GM18505 (cell line): ENCODE results near the gene MYO1C.
A peak's percentile ranks its signal among the peaks of the same experiment; 100 is the strongest.

Experiments
- ATAC-seq: cut with Tn5 transposase; IDR thresholded peaks from one replicate; pipeline ENCODE4 v1.9.1; 2021; ENCODE audit not compliant: unreplicated experiment
- POLR2A ChIP-seq: IDR thresholded peaks from 4 replicates; pipeline ENCODE4 v1.6.1; 2011; ENCODE audit warnings: borderline replicate concordance; ENCODE audit not compliant: insufficient read depth, insufficient read length; ENCODE audit errors: extremely low read depth

MYO1C gene

GRCh38 chr17:1486802-1487695, 5.4 kb downstream of the MYO1C start:
- peak; percentile 51 for TF ChIP-seq POLR2A
- ATAC-seq = no peak

GRCh38 chr17:1485423-1486376, 6.8 kb downstream of the MYO1C start:
- peak; percentile 38 for TF ChIP-seq POLR2A
- peak; percentile 39 for ATAC-seq

- ATAC-seq = peak; percentile 27
- peak; percentile 30 for TF ChIP-seq POLR2A
Measured at GRCh38 chr17:1484676-1485422, 7.6 kb downstream of the MYO1C start.

GRCh38 chr17:1484060-1484535, 8.4 kb downstream of the MYO1C start:
- ATAC-seq = no peak
- no peak for TF ChIP-seq POLR2A

GRCh38 chr17:1482680-1483079, 9.8 kb downstream of the MYO1C start:
- no peak for TF ChIP-seq POLR2A
- no peak for ATAC-seq

- no peak for TF ChIP-seq POLR2A
- ATAC-seq = no peak
Measured at GRCh38 chr17:1481736-1482135, 10.8 kb downstream of the MYO1C start.

- TF ChIP-seq POLR2A = no peak
- ATAC-seq = no peak
Measured at GRCh38 chr17:1480747-1481465, 11.6 kb downstream of the MYO1C start.

- ATAC-seq = no peak
- no peak for TF ChIP-seq POLR2A
Measured at GRCh38 chr17:1478418-1478817, 14.1 kb downstream of the MYO1C start.

- TF ChIP-seq POLR2A = no peak
- ATAC-seq = no peak
Measured at GRCh38 chr17:1475321-1475854, 17.1 kb downstream of the MYO1C start.

- no peak for ATAC-seq
- peak; percentile 37 for TF ChIP-seq POLR2A
Measured at GRCh38 chr17:1474402-1475189, 17.9 kb downstream of the MYO1C start.

GRCh38 chr17:1473841-1474240, 18.6 kb downstream of the MYO1C start:
- no peak for ATAC-seq
- no peak for TF ChIP-seq POLR2A
